Measurements from ENCODE around the gene CAPN9.

Gene CAPN9

GRCh38 chr1:230743899-230744298, 3.3 kb upstream of the CAPN9 start:
- no peaks in the 10 kb centered on the region for H3K4me1 Mint-ChIP-seq
- DNase-seq (ENCODE audit: low spot score in 2 of 2) (no peak), ATAC-seq (replicated peaks; ENCODE audit: extremely low read depth, poor library complexity, severe bottlenecking) (no peak)
- peaks cover 8% of the 10 kb centered on the region for H3K27me3 Mint-ChIP-seq
- no peak overlapping the region for H3K4me3 Mint-ChIP-seq
- H3K27ac Mint-ChIP-seq (ENCODE audit: low read depth): no peak overlapping the region
- H3K36me3 Mint-ChIP-seq (ENCODE audit: insufficient read depth): no peaks in the 10 kb centered on the region
- H3K9me3 Mint-ChIP-seq: no peaks in the 10 kb centered on the region

GRCh38 chr1:230744382-230744781, 2.8 kb upstream of the CAPN9 start:
- no peak for ATAC-seq (replicated peaks; ENCODE audit: extremely low read depth, poor library complexity, severe bottlenecking)
- Mint-ChIP-seq H3K27me3 (peaks cover 3% of the 10 kb centered on the region), H3K36me3 (ENCODE audit: insufficient read depth) (no peaks in the 10 kb centered on the region), H3K9me3 (no peaks in the 10 kb centered on the region), H3K27ac (ENCODE audit: low read depth) (no peak overlapping the region), H3K4me1 (no peaks in the 10 kb centered on the region), H3K4me3 (no peak overlapping the region)
- no peak for DNase-seq (ENCODE audit: low spot score in 2 of 2)

- ATAC-seq (replicated peaks; ENCODE audit: extremely low read depth, poor library complexity, severe bottlenecking): no peak
- no peaks in the 10 kb centered on the region for H3K4me1 Mint-ChIP-seq
- no peaks in the 10 kb centered on the region for H3K36me3 Mint-ChIP-seq (ENCODE audit: insufficient read depth)
- no peak overlapping the region for H3K4me3 Mint-ChIP-seq
- no peaks in the 10 kb centered on the region for H3K9me3 Mint-ChIP-seq
- peaks cover 4% of the 10 kb centered on the region for H3K27me3 Mint-ChIP-seq
- no peak for DNase-seq (ENCODE audit: low spot score in 2 of 2)
- no peak overlapping the region for H3K27ac Mint-ChIP-seq (ENCODE audit: low read depth)
These were observed 2.1 kb upstream of the CAPN9 start for GRCh38 chr1:230745071-230745470.

- H3K4me3 Mint-ChIP-seq: no peak overlapping the region
- H3K4me1 Mint-ChIP-seq: no peaks in the 10 kb centered on the region
- no peak for DNase-seq (ENCODE audit: low spot score in 2 of 2)
- no peaks in the 10 kb centered on the region for H3K9me3 Mint-ChIP-seq
- ATAC-seq (replicated peaks; ENCODE audit: extremely low read depth, poor library complexity, severe bottlenecking): no peak
- no peak overlapping the region for H3K27ac Mint-ChIP-seq (ENCODE audit: low read depth)
- H3K36me3 Mint-ChIP-seq (ENCODE audit: insufficient read depth): no peaks in the 10 kb centered on the region
- H3K27me3 Mint-ChIP-seq: peaks cover 14% of the 10 kb centered on the region
These were observed 571 bp upstream of the CAPN9 start for GRCh38 chr1:230746617-230747016.

- Mint-ChIP-seq H3K4me1 (no peaks in the 10 kb centered on the region), H3K36me3 (ENCODE audit: insufficient read depth) (no peaks in the 10 kb centered on the region), H3K27ac (ENCODE audit: low read depth) (no peak overlapping the region), H3K9me3 (no peaks in the 10 kb centered on the region), H3K27me3 (peaks cover 14% of the 10 kb centered on the region), H3K4me3 (no peak overlapping the region)
- DNase-seq (ENCODE audit: low spot score in 2 of 2) (no peak), ATAC-seq (replicated peaks; ENCODE audit: extremely low read depth, poor library complexity, severe bottlenecking) (no peak)
These were observed 957 bp downstream of the CAPN9 start for GRCh38 chr1:230747890-230748800.

- DNase-seq (ENCODE audit: low spot score in 2 of 2): no peak
- Mint-ChIP-seq H3K27ac (ENCODE audit: low read depth) (no peak overlapping the region), H3K36me3 (ENCODE audit: insufficient read depth) (no peaks in the 10 kb centered on the region), H3K27me3 (peaks cover 14% of the 10 kb centered on the region), H3K4me3 (no peak overlapping the region), H3K9me3 (no peaks in the 10 kb centered on the region), H3K4me1 (no peaks in the 10 kb centered on the region)
- ATAC-seq (replicated peaks; ENCODE audit: extremely low read depth, poor library complexity, severe bottlenecking): no peak
These were observed 2.0 kb downstream of the CAPN9 start for GRCh38 chr1:230749150-230749549.

- Mint-ChIP-seq H3K36me3 (ENCODE audit: insufficient read depth) (no peaks in the 10 kb centered on the region), H3K4me3 (no peak overlapping the region), H3K27me3 (peaks cover 14% of the 10 kb centered on the region), H3K27ac (ENCODE audit: low read depth) (no peak overlapping the region), H3K9me3 (no peaks in the 10 kb centered on the region), H3K4me1 (no peaks in the 10 kb centered on the region)
- ATAC-seq (replicated peaks; ENCODE audit: extremely low read depth, poor library complexity, severe bottlenecking) (no peak), DNase-seq (ENCODE audit: low spot score in 2 of 2) (no peak)
These were observed 2.4 kb downstream of the CAPN9 start for GRCh38 chr1:230749635-230750034.

- Mint-ChIP-seq H3K36me3 (ENCODE audit: insufficient read depth) (no peaks in the 10 kb centered on the region), H3K27me3 (peaks cover 19% of the 10 kb centered on the region), H3K27ac (ENCODE audit: low read depth) (no peak overlapping the region), H3K4me3 (no peak overlapping the region), H3K4me1 (no peaks in the 10 kb centered on the region), H3K9me3 (no peaks in the 10 kb centered on the region)
- DNase-seq (ENCODE audit: low spot score in 2 of 2) (no peak), ATAC-seq (replicated peaks; ENCODE audit: extremely low read depth, poor library complexity, severe bottlenecking) (no peak)
These were observed 3.4 kb downstream of the CAPN9 start for GRCh38 chr1:230750576-230750975.

GRCh38 chr1:230750986-230751625, 3.9 kb downstream of the CAPN9 start:
- Mint-ChIP-seq H3K4me3 (no peak overlapping the region), H3K36me3 (ENCODE audit: insufficient read depth) (no peaks in the 10 kb centered on the region), H3K27ac (ENCODE audit: low read depth) (no peak overlapping the region), H3K9me3 (no peaks in the 10 kb centered on the region), H3K4me1 (no peaks in the 10 kb centered on the region), H3K27me3 (peaks cover 24% of the 10 kb centered on the region)
- DNase-seq (ENCODE audit: low spot score in 2 of 2) (no peak), ATAC-seq (replicated peaks; ENCODE audit: extremely low read depth, poor library complexity, severe bottlenecking) (no peak)

GRCh38 chr1:230752407-230752806, 5.2 kb downstream of the CAPN9 start:
- H3K27ac Mint-ChIP-seq (ENCODE audit: low read depth): no peak overlapping the region

GRCh38 chr1:230753191-230753585, 6.0 kb downstream of the CAPN9 start:
- H3K9me3 Mint-ChIP-seq: no peaks in the 10 kb centered on the region
- no peaks in the 10 kb centered on the region for H3K4me1 Mint-ChIP-seq
- no peaks in the 10 kb centered on the region for H3K36me3 Mint-ChIP-seq (ENCODE audit: insufficient read depth)
- no peak overlapping the region for H3K27ac Mint-ChIP-seq (ENCODE audit: low read depth)
- peaks cover 24% of the 10 kb centered on the region for H3K27me3 Mint-ChIP-seq
- DNase-seq (ENCODE audit: low spot score in 2 of 2) (no peak), ATAC-seq (replicated peaks; ENCODE audit: extremely low read depth, poor library complexity, severe bottlenecking) (no peak)
- no peak overlapping the region for H3K4me3 Mint-ChIP-seq

More at GRCh38 chr1:230752407-230752806, 5.2 kb downstream of the CAPN9 start:
- DNase-seq (ENCODE audit: low spot score in 2 of 2): no peak
- H3K9me3 Mint-ChIP-seq: no peaks in the 10 kb centered on the region
- H3K36me3 Mint-ChIP-seq (ENCODE audit: insufficient read depth): no peaks in the 10 kb centered on the region
- H3K27me3 Mint-ChIP-seq: peaks cover 24% of the 10 kb centered on the region
- no peak overlapping the region for H3K4me3 Mint-ChIP-seq
- H3K4me1 Mint-ChIP-seq: no peaks in the 10 kb centered on the region
- no peak for ATAC-seq (replicated peaks; ENCODE audit: extremely low read depth, poor library complexity, severe bottlenecking)

- no peaks in the 10 kb centered on the region for H3K9me3 Mint-ChIP-seq
- ATAC-seq (replicated peaks; ENCODE audit: extremely low read depth, poor library complexity, severe bottlenecking) (no peak), DNase-seq (ENCODE audit: low spot score in 2 of 2) (no peak)
- no peak overlapping the region for H3K27ac Mint-ChIP-seq (ENCODE audit: low read depth)
- H3K4me1 Mint-ChIP-seq: no peaks in the 10 kb centered on the region
- no peaks in the 10 kb centered on the region for H3K36me3 Mint-ChIP-seq (ENCODE audit: insufficient read depth)
- peaks cover 25% of the 10 kb centered on the region for H3K27me3 Mint-ChIP-seq
- no peak overlapping the region for H3K4me3 Mint-ChIP-seq
These were observed 6.5 kb downstream of the CAPN9 start for GRCh38 chr1:230753586-230754251.

Data from central memory CD8-positive, alpha-beta T cell (primary cell).